Mucosa of rectum (tissue), 2 donors: Measurements from ENCODE around the gene SLC9B2.

Experiments used
- H3K27ac ChIP-seq, 2 donors: one replicate each; pipeline ENCODE4 v1.7.0; 2013; ENCODE audit warnings: inconsistent platforms in 2 of 2, low read depth in 2 of 2, low read length in 2 of 2
- H3K27me3 ChIP-seq, 2 donors: one replicate each; pipeline ENCODE4 v1.7.0; 2013; ENCODE audit warnings: low read length in 2 of 2; ENCODE audit not compliant: control insufficient read depth in 2 of 2, insufficient read depth in 2 of 2
- H3K36me3 ChIP-seq, 2 donors: one replicate each; pipeline ENCODE4 v1.7.0; 2013; ENCODE audit warnings: low read length in 2 of 2; ENCODE audit not compliant: control insufficient read depth in 2 of 2, insufficient read depth in 2 of 2
- H3K4me1 ChIP-seq, 2 donors: one replicate each; pipeline ENCODE4 v1.7.0; 2013; ENCODE audit warnings: low read length in 2 of 2, mild to moderate bottlenecking in 1 of 2; ENCODE audit not compliant: control insufficient read depth in 2 of 2, insufficient read depth in 2 of 2
- H3K4me3 ChIP-seq, 2 donors: one replicate each; pipeline ENCODE4 v1.7.0; 2013; ENCODE audit warnings: low read length in 2 of 2
- H3K9ac ChIP-seq, 2 donors: one replicate each; pipeline ENCODE4 v1.7.0; 2013; ENCODE audit warnings: low read length in 2 of 2, low read depth in 1 of 2, mild to moderate bottlenecking in 1 of 2
- H3K9me3 ChIP-seq, 2 donors: one replicate each; pipeline ENCODE4 v1.7.0; 2013; ENCODE audit warnings: low read length in 2 of 2; ENCODE audit not compliant: control insufficient read depth in 2 of 2
- donor health status: healthy.
- donor health status: Normal muscosa, but diverticular disease.

SLC9B2 gene

DNA sequence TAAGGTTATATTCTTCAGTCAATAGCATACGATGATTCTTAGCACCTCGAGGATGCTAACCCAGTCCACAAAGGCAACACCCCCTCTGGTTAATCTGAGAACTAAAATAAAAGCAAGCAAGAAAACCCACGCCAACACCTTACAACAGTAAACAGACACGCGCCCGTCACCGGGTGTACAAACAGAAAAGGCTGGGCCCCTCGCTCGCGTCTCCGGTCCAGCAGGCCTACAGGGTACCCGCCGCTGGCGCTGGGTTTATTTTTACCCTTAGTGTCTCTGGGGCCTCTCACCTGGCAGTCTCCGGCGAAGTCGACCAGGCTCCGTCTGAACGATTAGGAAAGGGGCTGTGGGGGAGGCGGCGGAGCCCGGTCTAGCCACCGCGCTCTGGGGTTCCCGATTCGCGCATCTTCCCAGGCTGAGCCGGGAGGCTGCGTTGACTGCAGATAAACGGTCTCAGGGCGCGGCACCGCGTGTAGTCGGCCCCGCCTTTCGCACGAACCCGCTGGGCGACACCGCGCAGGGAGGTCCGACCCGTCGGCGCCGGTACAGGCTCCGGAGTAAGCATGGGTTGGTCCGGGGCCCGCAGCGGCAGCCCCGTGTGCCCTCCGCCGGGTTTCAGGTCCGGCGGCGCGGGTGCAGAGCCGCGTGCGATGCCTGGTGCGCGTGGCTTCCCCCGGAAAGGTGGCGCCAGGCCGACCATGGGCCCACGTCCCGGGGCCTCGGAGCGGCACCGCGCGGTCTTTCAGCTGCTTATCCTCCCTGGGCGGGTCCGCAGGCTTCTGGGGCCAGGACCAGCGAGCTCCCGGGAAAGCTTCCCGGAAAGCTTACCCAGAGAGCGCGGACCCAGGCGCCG lies 441 bp downstream of the SLC9B2 start:
- Histone ChIP-seq H3K36me3 (peaks cover 2 to 5% of the 10 kb centered on the region in 2 donors), H3K4me1 (peaks cover 0 to 7% of the 10 kb centered on the region in 2 donors), H3K27me3 (no peaks in the 10 kb centered on the region), H3K9ac (peak overlapping the region; percentile 60 to 62), H3K9me3 (no peaks in the 10 kb centered on the region), H3K4me3 (peak overlapping the region; percentile 63 to 72), H3K27ac (peak overlapping the region; percentile 1 to 65)

DNA sequence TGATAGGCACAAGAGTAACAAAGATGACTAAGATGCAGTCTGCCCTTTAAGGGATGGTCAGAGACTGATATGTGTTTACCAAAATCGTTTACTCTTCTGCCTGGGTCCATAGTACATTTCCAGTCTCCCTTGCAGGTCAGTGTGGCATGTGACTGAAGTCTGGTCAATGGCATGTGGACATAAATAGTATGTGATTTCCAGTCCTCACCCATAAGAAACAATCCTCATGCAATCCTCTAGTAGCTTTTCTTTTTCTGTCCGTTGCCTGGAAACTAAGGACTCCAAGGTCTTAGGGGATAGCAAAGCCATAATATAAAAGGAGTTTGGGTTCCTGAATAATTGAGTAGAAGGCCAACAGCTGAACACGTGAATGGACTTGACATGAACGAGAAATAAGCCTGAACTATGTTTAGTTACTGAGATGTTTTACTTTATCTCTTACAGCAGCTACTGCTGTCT lies 1.1 kb downstream of the SLC9B2 start:
- Histone ChIP-seq H3K36me3 (peaks cover 0 to under 1% of the 10 kb centered on the region in 2 donors), H3K27me3 (no peaks in the 10 kb centered on the region), H3K4me3 (peak overlapping the region; percentile 63 to 72), H3K9ac (no peak overlapping the region), H3K9me3 (no peaks in the 10 kb centered on the region), H3K27ac (no peak overlapping the region), H3K4me1 (peaks cover 0 to 7% of the 10 kb centered on the region in 2 donors)

DNA sequence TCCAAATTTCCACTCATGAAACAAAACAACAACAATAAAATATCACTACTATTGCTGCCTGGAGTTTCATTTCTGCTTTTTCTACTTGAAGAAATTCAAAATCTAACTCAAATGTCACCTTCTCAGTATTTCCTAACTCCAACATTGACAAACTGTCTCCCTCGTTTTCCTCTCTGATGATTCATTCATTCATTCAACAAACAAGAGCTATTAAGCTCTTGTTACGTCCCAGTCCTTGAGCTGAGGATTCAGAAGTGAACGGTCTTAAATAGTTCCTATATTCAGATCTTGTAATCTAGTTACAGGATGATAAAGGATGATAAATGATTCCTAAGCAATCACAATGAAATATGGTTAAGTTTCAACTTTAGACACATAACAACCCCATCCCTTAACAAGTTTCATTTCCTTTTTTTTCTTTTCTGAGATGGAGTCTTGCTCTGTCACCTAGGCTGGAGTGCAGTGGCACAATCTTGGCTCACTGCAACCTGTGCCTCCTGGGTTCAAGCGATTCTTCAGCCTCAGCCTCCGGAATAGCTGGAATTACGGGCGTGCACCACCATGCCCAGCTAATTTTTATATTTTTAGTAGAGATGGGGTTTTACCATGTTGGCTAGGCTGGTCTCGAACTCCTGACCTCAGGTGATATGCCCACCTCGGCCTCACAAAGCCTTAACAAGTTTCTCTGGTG lies 1.7 kb downstream of the SLC9B2 start:
- Histone ChIP-seq H3K4me3 (no peak overlapping the region), H3K36me3 (no peaks in the 10 kb centered on the region), H3K27ac (no peak overlapping the region)

DNA sequence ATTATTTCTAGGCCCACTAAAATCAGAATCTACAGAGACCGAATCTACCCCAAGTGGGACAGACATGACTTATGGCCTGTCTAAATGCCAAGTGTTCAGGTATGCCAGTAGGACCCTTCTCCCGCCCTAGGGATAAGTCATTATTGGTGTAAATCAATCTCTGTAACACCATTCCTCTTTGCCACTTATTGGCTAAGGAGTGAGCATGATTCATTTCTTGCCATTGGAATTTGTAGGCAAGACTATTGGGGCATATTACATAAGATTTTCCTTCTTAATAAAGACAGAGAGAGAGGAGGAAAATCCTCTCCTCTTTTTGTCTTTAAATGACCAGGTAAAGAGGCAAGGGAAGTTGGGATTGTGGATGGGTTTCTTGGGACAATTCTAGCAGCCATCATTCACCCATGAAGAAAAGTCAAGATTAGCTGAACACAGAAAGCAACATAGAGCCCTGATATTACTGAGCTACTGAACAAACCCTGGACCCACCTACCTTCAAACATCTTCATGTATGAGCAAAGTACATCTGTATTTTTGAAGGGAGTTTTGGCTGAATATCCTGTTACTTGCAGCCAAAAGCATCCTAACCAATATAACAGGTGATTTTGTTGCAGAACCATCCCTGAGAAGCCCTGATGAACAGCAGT lies 2.6 kb downstream of the SLC9B2 start:
- H3K27ac ChIP-seq, result no peak overlapping the region
- no peak overlapping the region for H3K4me3 ChIP-seq
- no peaks in the 10 kb centered on the region for H3K9me3 ChIP-seq
- no peak overlapping the region for H3K9ac ChIP-seq
- no peaks in the 10 kb centered on the region for H3K27me3 ChIP-seq
- H3K36me3 ChIP-seq, result no peaks in the 10 kb centered on the region
- peaks cover 0 to 7% of the 10 kb centered on the region in 2 donors for H3K4me1 ChIP-seq

More for the DNA sequence above, 1.7 kb downstream of the SLC9B2 start:
- H3K27me3 ChIP-seq, result no peaks in the 10 kb centered on the region
- no peaks in the 10 kb centered on the region for H3K9me3 ChIP-seq
- H3K9ac ChIP-seq, result no peak overlapping the region
- peaks cover 0 to 7% of the 10 kb centered on the region in 2 donors for H3K4me1 ChIP-seq

DNA sequence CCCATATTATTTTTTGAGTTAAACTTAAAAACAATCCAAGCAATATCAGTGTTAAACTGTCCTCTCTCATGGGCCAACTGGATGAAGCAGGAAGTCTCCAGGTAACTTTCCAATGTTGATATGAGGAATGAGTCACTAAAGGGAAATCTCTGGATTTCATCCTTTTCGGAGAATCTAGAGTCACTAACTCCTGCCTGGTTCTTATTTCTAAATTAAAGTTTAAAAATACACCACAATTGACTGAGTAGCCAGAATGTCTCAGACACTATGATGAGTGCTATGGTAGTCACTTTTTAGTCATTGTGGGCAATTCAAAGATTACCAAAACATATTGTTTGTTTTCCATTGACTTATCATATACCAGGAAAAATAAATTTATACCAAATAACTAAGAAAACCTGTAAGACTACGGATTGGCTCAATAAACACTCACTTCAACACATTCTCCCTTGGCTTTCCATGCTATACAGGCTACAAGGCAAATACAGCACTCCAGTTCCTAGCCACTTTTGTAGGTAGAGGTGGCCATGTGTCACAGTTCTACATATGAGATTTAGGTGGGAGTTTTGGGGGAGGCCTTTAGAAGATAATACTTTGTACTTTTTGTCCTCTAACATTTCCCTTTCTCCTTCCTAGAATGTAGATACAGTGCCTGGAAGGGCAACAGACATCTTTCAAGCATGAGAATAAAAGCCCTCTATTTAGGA lies 8.6 kb downstream of the SLC9B2 start:
- H3K4me3 ChIP-seq, result no peak overlapping the region
- H3K9ac ChIP-seq, result no peak overlapping the region
- H3K9me3 ChIP-seq, result no peaks in the 10 kb centered on the region
- H3K4me1 ChIP-seq, result no peaks in the 10 kb centered on the region
- no peak overlapping the region for H3K27ac ChIP-seq
- no peaks in the 10 kb centered on the region for H3K27me3 ChIP-seq
- no peaks in the 10 kb centered on the region for H3K36me3 ChIP-seq

DNA sequence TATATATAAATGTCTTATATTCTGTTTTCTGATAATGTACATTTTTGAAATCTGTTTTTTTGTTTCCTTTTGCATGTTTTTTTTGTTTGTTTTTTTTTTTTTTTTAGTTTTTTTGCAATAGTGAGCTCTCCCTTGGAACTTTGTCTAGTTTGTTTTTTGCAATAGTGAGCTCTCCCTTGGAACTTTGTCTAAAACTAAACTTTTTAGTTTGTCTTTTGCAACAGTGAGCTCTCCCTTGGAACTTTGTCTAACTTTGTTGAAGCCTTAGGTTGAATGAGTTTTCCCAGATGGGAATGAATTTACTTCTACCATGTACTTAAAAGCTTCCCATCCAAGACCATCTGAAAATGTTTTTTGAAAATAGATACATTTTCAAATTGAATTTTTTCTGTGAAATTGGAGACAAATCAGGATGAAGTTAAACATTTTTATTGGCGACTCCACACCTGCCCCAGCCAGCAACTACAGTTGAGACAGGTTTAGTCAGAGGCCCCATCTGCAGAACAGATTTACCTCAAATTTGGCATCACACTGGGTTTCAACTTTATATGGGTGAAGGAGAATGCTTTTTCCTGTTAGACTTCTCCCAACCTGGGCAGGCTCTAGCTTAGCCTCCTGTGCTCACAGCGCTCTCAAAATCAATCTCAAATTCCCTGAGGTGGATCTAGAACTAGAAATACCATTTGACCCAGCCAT lies 16.0 kb downstream of the SLC9B2 start:
- no peaks in the 10 kb centered on the region for H3K36me3 ChIP-seq
- H3K4me3 ChIP-seq, result no peak overlapping the region
- no peaks in the 10 kb centered on the region for H3K4me1 ChIP-seq

DNA sequence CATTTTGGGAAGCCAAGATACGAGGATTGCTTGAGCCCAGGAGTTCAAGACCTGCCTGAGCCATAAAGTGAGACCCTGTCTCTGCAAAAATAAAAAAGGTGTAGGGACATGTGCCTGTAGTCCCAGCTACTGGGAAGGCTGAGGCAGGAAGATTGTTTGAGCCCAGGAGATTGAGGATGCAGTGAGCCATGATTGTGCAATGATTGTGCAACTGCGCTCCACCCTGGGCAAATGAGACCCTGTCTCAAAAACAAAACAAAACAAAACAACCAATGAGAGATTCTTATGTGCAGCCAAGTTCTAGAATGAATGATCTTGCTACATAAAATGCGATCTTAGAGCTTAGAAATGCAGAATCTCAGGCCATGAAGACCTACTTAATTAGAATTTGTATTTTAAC lies 22.5 kb downstream of the SLC9B2 start:
- H3K4me3 ChIP-seq, result no peak overlapping the region
- H3K36me3 ChIP-seq, result no peaks in the 10 kb centered on the region
- H3K27me3 ChIP-seq, result no peaks in the 10 kb centered on the region
- H3K27ac ChIP-seq, result no peak overlapping the region
- H3K9me3 ChIP-seq, result no peaks in the 10 kb centered on the region
- no peaks in the 10 kb centered on the region for H3K4me1 ChIP-seq
- H3K9ac ChIP-seq, result no peak overlapping the region

More for the DNA sequence above, 16.0 kb downstream of the SLC9B2 start:
- H3K27me3 ChIP-seq, result no peaks in the 10 kb centered on the region
- no peak overlapping the region for H3K9ac ChIP-seq
- no peak overlapping the region for H3K27ac ChIP-seq
- no peaks in the 10 kb centered on the region for H3K9me3 ChIP-seq

DNA sequence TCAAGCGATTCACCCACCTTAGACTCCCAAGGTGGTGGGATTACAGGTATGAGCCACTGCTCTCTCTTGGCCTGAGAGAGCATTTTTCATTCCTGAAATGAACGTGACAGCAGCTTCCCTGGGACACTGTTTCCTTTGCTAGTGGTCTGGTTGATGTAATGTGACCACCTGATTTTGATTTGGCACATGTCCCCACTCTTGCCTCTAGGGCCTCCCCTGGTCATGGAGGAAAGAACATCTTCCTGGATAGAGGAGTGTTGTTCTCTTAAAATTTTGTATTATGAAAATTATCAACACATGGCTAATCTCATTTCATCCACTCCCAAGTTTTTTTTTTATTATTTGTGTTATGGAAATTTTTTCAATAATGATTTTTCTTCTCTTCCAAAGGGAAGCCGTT lies 23.8 kb downstream of the SLC9B2 start:
- Histone ChIP-seq H3K9ac (no peak overlapping the region), H3K36me3 (no peaks in the 10 kb centered on the region)

DNA sequence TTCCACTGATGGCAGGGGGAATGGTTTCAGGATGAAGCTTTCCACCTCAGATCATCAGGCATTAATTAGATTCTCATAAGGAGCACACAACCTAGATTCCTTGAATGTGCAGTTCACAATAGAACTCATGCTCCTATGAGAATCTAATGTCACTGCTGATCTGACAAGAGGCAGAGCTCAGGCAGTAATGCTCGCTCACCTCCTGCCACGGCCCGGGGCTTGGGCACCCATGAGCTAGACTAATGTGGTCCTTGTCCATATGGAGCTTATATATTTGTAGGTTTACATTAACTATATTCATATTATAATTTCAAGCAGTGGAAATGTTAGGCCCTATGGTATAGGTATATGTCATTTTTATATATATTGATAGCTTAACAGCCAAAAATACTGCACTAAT lies 24.4 kb downstream of the SLC9B2 start:
- H3K27me3 ChIP-seq, result no peaks in the 10 kb centered on the region
- no peaks in the 10 kb centered on the region for H3K4me1 ChIP-seq
- no peak overlapping the region for H3K9ac ChIP-seq
- H3K9me3 ChIP-seq, result no peaks in the 10 kb centered on the region
- H3K4me3 ChIP-seq, result no peak overlapping the region
- no peaks in the 10 kb centered on the region for H3K36me3 ChIP-seq
- H3K27ac ChIP-seq, result no peak overlapping the region

More for the DNA sequence above, 23.8 kb downstream of the SLC9B2 start:
- Histone ChIP-seq H3K9me3 (no peaks in the 10 kb centered on the region), H3K27me3 (no peaks in the 10 kb centered on the region), H3K4me1 (no peaks in the 10 kb centered on the region), H3K4me3 (no peak overlapping the region), H3K27ac (no peak overlapping the region)
